ENCODE measurements around the gene ZNF329.
"Not testable (repeated sequence)": the region's sequence is repeated elsewhere in the genome, so short reads cannot be mapped to it uniquely, and the experiment has no call there.

Gene ZNF329

DNA sequence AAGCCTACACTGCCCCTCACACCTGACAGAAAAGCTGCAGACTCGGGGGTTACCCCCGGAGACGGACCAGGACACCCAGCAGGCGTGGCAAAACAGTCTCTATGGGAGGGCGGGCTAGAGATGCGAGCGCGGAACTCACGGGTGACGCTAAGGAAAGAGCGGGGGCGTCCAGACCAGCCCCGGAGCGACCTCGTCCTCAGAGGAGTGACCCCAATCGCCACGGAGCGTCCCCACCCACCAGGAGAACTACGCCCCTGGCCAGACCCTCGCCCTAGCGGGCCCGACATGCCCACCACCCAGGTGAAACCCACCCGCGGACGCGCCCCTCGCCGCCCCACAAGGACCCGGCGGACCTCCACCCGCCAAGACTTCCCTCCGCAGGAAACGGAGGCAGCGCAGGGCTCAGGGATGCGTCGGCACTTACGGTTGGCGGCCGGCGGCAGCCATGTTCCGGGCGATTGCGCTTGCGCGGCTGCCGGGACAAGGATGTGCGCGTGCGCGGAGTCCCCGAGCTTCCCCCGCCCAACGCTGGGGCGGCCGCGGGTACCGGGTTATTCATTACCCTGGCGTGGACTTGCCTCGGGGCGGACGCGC, at the start of gene ZNF329:
Gene ZNF329, minus strand, starts transcription at position 462 of the 594 bp plus-strand sequence. CDS start 21,286 bp downstream, outside the sequence.
- peak; percentile 58 to 60 for ATAC-seq

DNA sequence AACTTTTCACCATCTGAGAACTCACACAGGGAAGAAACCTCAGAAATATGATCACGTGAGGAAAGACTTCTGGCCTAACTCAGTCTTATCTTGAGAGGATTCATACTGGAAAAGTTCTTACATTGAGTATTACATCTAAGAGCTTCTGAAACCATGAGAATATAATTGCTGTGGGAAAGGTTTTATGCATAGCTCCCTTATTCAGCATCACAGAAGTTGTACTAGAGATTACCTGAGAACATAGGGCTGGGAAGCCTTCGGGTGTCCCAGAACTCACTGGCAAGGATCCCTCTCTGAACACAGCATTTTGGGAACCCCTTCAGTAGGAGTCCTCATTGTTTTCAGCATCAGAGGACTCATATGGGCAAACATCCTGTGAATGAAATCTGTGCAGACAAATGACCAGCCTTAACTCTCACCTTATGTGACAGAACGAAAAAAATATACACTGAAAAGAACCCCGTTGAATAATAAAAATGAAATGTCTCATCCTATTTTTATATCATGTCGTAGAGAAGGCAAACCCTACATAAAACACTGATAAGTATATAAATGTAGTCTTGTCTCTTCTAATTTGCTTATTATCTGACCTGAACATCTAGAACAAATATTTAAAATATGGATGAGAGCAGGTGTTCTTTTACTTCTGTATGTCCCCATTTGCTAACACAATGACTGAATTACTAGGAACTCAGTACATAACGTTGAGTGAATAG, 46.5 kb upstream of the ZNF329 start:
- no peak for ATAC-seq

DNA sequence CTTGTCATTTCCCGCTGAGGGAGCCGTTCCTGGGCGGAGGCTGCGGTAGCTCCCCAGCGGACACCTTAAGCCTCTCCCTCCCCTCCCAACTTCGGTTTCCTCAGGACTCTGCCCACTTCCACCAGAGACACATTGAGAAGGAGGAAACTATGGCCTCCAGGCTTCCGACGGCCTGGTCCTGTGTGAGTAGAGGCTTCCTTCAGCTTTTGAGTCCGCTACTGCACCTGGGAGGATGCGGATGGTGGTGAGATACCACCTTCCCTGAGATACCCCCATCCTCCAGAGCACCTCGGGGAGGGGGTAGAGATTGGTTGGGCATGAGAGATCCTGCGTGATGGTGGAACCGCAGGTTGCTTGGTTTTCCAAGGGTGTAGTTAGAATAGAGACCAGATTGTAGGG, 33.2 kb upstream of the ZNF329 start:
- no peak for ATAC-seq

DNA sequence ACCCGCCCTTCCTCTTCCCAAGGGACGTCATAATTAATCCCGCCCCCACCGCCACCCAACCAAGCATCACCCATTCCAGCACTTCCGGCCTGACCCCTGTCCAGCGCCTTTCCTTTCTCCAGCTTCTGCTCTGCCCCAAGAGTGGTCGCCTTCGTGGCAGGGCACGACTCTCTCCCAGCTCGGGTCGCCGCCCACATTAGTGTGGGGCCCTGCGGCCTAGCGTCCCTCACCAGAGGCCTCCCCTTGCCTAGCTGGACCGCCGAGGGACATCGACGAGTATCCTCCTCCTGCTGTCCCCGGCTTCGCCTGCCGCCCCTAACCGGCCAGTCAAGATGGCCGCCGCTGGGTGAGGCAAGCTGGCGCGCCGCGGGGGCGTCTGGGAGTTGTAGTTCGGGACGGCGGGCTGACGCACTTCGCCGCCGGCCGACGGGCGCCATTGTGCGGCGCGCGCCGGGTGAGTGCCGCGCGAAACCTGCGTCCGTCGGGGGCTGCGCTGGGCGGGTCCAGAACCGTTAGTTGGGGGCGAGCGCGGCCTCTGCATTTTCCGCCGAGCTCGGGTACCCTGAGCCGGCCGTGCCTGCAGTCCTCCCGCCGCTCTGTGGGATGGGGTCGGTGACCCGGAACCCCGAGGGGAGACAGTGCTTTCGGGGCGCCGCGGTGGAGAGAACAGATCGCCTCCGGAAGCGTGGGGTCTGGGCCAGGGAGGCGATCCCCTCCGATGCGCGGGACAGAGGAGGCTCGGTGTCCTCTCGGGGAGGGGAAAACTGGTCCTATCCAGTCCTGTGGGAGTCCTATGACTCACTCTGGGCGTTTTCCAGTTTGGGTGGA, 32.6 kb upstream of the ZNF329 start, which contains the start of gene ZNF274:
Gene ZNF274, plus strand, starts transcription at position 73 of the 828 bp plus-strand sequence. CDS start 905 bp downstream, outside the sequence.
- peak; percentile 91 to 95 for ATAC-seq

DNA sequence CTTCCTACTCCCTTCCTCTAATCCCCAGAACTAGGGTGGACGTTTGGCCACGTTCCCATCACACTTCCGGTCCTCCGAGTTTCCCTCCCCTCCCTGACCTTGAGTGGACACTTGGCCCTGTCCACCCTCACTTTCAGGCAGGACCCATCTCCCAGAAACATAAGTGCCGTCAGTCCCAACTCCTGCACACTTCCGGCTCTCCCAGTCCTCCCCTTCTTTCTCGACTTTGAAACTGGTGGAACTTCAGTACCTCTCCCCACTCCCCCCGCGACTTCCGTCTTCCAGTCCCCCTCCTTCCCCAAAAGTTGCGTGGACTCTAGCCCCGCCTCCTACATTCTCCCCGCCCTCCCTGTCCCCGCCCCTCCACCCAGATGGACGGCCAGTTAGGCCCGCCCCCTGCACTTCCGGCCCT, 32.0 kb upstream of the ZNF329 start:
- ATAC-seq, result no peak

DNA sequence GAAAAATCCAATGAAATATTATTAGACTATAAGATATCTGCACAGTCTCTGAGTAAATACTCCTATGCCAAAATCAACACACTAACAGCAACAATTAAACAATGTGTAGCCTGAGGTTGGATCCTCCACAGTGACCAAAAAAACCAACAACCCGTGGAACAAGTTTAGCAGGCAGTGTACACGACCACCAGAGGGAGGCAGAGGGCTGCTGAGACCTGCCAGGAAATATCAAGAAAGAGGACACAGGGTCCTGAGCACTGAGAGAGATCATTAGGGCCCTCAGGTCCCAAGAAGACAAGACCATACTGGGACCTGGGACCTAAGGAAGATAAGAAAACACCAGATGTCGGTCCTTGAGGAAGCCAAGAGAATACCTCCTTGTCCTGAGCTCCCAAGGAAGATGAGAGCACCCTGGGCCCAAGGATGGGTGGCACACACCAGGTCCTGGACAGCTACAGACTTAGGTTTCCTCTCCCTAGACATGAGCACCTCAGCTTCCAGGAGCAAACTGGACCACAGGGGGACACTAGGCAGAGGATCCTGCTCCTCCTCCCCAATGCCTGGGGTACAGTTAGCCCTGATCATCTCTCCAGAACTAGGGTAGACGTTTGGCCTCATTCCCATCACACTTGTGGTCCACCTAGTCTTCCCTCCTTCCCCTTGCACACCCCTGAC, 31.4 kb upstream of the ZNF329 start:
- peak in 1 of 2 donors; percentile 11 for ATAC-seq

DNA sequence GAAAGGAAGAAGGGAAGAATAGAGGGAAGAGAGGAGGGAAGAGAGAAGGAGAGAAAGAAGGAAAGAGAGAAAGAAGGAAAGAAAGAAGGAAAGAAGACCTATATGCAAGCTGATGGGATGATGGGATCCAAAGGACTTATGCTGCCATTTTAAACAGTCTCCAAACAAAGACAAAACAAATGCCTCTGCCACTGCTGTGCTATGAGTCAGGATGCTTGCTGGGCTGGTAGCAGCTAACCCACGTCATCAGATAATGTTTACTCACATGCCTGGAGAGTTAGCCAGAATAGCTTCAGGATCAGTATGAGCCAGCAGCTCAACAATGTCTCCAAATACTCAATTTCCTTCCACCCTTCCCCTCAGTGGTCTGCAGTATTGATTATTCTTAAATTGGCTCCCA, 20.3 kb upstream of the ZNF329 start:
- ATAC-seq, result no peak

DNA sequence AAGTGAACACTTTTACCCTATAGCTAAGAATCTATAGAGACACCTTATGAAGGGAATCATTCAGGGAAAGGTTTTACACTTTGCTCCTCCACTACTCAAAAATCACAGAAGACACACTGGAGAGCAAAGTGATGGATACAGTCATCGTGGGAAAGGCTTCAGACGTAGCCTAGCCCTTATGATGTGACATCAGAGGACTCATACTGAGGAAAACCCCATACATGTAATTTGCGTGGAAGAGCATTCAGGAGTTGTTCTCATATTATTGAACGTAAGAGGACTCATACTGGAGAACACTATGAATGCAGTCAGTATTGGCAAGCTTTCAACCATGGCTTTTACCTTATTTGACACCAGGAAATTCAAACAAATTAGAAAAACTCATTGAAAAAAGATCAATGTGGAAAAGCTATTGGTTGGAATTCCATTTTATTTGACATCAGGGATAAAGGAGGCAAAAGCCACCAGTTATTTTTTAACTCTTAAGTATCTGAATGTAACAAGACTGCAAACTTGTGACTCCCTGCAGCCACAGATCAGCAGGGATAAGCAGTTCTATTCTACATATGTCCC, 16.2 kb upstream of the ZNF329 start:
- ATAC-seq, result no peak

DNA sequence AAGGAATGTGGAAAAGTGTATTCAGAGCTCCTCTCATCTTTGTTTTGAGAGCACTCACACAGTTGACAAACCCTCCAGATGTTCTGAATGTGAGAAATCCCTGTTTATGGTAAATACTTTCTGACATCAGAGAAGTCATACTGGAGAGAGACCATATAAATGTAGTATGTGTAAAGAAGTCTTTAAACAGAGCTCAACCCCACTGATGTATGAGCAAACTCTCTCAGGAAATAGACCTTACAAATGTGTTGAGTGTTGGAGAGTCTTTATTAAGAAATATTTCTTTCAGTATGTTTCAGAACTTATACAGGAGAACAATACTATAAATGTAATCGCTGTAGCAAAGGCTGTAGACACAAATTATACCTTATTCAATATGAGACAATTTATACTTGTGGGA, 15.7 kb upstream of the ZNF329 start:
- no peak for ATAC-seq

DNA sequence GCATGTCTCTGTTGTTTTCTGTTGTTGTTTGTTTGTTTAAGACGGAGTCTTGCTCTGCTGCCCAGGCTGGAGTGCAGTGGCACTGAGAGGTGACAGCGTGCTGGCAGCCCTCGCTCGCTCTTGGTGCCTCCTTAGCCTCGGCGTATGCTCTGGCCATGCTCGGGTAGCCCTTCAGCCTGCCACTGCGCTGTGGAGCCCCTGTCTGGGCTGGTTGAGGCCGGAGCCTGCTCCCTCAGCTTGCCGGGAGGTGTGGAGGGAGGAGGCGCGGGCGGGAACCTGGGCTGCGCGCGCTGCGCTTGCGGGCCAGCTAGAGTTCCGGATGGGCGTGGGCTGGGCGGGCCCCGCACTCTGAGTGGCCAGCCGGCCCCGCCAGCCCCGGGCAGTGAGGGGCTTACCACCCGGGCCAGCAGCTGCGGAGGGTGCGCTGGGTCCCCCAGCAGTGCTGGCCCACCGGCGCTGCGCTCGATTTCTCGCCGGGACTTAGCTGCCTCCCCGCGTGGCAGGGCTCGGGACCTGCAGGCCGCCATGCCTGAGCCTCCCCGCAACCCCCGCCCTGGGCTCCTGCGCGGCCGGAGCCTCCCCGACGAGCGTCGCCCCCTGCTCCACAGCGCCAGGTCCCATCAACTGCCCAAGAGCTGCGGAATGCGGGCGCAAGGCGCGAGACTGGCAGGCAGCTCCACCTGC, 6.6 kb upstream of the ZNF329 start:
- no peak for ATAC-seq

DNA sequence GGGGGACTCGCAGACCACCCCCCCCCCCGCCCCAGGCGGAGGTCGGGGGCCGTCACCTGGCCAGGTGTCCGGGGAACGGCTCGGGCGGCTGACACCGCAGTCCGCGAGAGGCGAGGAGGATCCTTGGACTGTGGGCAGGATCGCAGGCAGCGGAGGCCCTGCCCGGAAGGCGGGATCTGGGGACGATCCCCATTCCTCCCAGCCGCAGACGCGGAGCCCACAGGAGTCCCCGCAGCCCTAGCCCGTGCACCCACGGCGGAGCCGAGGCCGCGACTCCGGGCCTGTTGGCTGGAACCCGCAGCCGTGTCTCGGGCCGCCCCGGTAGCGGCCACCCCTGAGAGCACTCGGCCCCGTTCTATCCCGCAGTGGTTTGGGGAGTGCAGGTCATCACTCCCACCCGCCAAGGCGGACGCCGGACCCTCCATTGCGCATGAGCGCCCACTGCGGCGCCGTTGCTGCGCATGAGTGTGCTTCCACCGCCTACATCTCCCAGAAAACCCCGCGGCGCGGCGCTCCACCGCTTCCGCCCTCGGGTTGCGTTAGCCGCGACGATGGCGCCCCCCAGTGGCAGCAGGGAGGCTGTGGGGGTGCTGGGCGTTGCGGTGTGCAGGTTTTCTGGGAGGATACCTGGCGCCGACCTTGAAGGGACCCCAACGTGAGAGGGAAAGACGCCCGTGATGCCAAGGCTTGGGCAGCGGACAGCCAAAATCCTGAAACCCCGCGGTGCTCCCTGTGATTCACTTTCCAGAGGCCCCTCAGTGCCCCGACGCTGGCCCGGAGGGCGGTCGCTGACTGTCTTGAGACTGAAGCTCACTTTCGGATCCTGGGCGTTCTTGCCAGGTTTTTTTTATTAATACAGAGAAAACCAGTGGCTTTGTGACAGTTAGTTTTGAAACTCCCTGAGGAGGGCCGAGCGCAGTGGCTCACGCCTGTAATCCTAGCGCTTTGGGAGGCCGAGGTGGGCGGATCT, 4.4 kb upstream of the ZNF329 start:
- ATAC-seq, result peak; percentile 91

DNA sequence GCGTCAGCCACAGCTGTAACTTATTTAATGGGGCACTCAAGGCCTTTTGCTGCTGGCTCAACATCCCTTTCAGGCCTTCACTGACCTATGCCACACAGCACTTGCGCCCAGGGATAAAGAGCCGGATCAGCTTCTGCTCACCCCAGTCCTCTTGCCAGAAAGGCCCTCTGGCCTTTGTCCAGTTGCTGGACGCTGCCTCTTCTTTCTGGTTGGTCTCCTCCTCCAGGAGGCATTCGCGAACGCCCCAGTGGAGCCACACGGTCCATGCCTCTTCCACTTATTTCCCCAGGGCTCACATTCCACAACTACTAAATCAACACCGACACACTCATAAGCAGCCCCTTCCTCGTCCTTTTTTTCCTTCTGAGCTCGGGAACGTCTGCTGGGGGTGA, 3.7 kb upstream of the ZNF329 start:
- ATAC-seq, result no peak

DNA sequence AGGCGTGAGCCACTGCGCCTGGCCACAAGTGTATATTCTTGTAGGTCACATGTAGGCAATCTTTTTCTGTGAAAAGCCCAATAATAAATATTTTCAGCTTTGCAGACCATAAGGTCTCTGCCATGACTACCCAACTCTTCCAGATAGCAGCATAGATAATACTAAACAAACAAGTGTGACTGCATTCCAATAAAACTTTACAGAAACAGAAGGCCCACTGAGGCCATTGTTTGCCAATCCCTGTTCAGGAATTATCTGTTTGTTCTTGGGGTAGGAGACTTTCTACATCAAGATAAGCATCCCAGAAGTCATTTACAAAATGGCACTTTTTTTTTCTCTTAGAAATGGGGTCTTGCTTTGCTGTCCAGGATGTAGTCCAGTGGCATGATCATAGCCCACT, 2.8 kb upstream of the ZNF329 start:
- ATAC-seq, result no peak

DNA sequence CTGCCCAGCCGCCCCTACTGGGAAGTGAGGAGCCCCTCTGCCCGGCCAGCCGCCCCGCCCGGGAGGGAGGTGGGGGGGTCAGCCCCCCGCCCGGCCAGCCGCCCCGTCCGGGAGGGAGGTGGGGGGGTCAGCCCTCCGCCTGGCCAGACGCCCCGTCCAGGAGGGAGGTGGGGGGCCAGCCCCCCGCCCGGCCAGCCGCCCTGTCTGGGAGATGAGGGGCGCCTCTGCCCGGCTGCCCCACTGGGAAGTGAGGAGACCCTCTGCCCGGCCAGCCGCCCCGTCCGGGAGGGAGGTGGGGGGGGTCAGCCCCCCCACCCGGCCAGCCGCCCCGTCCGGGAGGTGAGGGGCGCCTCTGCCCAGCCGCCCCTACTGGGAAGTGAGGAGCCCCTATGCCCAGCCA, 3.1 kb downstream of the ZNF329 start:
- not testable (repeated sequence) for ATAC-seq

DNA sequence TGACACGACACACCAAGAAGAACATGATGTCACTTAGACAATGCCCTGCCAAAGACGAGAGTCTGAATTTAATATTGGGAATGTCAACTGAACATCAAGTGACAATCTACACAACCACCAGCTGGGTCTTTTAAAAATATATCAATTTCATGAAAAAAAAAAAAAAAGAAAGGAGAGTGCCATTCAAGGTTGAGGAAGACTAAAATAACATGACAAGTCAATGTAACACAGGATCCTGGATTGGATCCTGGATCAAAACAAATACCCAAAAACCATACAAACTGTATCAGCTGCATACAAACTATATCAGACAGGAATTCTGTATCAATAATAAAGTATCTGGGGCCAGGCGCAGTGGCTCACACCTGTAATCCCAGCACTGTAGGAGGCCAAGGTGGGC, 4.7 kb downstream of the ZNF329 start:
- no peak for ATAC-seq

DNA sequence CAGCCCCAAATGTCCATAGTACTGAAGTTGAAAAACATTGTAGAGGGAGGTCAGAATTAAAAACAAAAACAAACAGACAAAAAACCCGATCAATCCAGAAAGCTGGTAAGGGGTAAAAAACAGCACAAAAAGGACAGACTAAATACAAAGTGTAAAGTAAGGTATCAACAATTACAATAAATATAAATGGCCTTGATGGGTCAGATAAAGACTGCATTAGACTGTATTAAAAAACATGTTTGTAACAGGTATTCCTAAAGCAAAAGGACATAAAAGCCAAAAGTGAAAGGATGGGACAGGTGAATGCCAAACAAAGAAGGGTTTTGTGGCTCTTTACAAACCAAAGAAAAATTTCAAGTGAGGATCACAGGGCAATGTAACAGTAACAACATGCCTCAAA, 16.3 kb downstream of the ZNF329 start:
- no peak for ATAC-seq

DNA sequence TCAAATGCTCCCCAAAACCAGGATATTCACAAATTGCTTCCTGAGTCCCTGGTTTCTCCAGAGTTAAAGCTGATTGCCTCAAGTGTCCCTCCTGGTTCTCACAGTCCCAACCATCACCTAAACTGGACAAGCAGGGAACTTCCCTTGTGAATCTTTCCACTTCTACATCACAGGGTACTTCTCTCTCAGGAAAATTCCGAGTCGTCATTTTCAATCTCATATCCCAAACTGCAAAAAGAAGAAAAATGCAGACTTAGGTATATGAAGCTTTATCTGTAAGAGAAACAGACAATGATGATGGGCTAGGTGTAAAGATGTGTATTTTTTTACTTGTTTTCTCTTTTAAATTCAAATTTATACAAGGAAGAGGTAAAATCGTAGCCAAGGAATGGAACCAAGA, 21.3 kb downstream of the ZNF329 start:
- no peak for ATAC-seq

DNA sequence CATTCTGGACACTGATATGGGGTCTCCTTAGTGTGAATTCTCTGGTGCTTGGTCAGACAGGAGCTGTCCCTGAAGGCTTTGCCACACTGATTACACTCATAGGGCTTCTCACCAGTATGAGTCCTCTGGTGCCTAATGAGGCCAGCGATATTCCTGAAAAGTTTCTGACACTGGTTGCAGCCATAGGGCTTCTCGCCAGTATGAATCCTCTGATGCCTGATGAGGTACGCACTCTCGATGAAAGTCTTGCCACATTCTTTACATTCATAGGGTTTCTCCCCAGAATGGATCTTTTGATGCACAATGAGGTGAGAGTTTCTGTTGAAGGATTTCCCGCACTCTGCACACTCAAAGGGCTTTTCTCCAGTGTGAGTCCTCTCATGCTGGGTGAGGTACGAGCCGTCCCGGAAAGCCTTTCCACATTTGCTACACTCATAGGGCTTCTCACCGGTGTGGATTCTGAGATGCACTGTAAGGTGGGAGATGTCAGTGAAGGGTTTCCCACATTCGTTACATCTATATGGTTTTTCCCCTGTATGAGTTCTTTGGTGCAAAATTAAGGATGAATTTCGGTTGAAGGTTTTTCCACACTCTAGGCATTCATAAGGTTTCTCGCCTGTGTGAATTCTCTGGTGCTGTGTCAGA, 22.4 kb downstream of the ZNF329 start:
- no peak for ATAC-seq

DNA sequence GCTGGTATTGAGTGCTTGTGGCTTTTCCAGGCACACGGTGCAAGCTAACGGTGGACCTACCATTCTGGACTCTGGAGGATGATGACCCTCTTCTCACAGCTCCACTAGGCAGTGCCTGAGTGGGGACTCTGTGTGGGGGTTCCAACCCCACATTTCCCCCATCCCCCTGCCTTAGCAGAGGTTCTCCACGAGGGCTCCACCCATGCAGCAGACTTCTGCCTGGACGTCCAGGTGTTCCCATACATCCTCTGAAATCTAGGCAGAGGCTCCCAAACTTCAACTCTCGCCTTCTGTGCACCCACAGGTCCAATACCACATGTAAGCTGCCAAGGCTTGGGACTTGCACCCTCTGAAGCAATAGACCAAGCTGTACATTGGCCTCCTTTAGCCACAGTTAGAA, 27.2 kb downstream of the ZNF329 start:
- no peak for ATAC-seq

Data from activated CD4-positive, CD25-positive, alpha-beta regulatory T cell treated with anti-CD3 and anti-CD28 coated beads, Interleukin-2, amount 50 U/mL, for 24 hours (primary cell).